Measurements from ENCODE around the gene FADS2. TPM values are rescaled to one million over a fixed set of nuclear protein-coding genes. Genes with fewer than 3 reads are reported as not detected.
A peak's percentile ranks its signal among the peaks of the same experiment; 100 is the strongest.

FADS2 gene
- total and polyA plus RNA-seq, 9 of the 15 experiments (the other 6 are each of a cell fraction or from before 2014, with no cell fraction given) = 2.9 to 42.8 (median 16.2) TPM

- no peak; the same call in 1 of the 2 replicates for TF ChIP-seq SP1 (CRISPR knock-in tag; IDR thresholded peaks at IDR 0.05)
- no peak for TF ChIP-seq KAT8 (IDR thresholded peaks at IDR 0.05; ENCODE audit: low read depth)
- no peak for TF ChIP-seq DPF2 (IDR thresholded peaks at IDR 0.05)
- peak; percentile 94 for TF ChIP-seq LCOR (CRISPR knock-in tag; IDR thresholded peaks at IDR 0.05)
- no peak for TF ChIP-seq ZNF75A (CRISPR knock-in tag; IDR thresholded peaks at IDR 0.05)
- no peak for TF ChIP-seq RFX7 (CRISPR knock-in tag; IDR thresholded peaks at IDR 0.05)
- peak; percentile 93 for TF ChIP-seq MAX (CRISPR knock-in tag; IDR thresholded peaks at IDR 0.05)
- no peak for TF ChIP-seq PTTG1 (tag; IDR thresholded peaks at IDR 0.05; ENCODE audit: low read depth)
- no peak for TF ChIP-seq NFXL1 (CRISPR knock-in tag; IDR thresholded peaks at IDR 0.05)
- peak in 1 of 2 experiments; percentile 73; a peak in 2 of 4 replicates for TF ChIP-seq TBL1XR1 (IDR thresholded peaks at IDR 0.05; ENCODE audit: low read length in 2 of 2)
- no peak for TF ChIP-seq CREBBP (IDR thresholded peaks at IDR 0.05; ENCODE audit: low read depth, low read length)
- TF ChIP-seq NCOA2 (IDR thresholded peaks at IDR 0.05; ENCODE audit: partially characterized antibody in 2 of 2) = no peak
- TF ChIP-seq XRCC3 (IDR thresholded peaks at IDR 0.05) = no peak
- no peak for TF ChIP-seq GTF3C2 (IDR thresholded peaks at IDR 0.05; ENCODE audit: borderline replicate concordance, extremely low read depth, insufficient read length)
- TF ChIP-seq PTRF (tag; IDR thresholded peaks at IDR 0.05) = no peak
- peak; percentile 53; the same call in 1 of the 2 replicates for TF ChIP-seq POLR2AphosphoS5 (IDR thresholded peaks at IDR 0.05; ENCODE audit: control insufficient read depth, insufficient read depth, low read depth, low read length)
- no peak for TF ChIP-seq EWSR1 (IDR thresholded peaks at IDR 0.05; ENCODE audit: borderline replicate concordance, low read depth, partially characterized antibody)
- no peak for TF ChIP-seq ZNF146 (CRISPR knock-in tag; IDR thresholded peaks at IDR 0.05; ENCODE audit: unreplicated experiment)
- no peak for TF ChIP-seq CREB5 (CRISPR knock-in tag; IDR thresholded peaks at IDR 0.05)
- no peak for TF ChIP-seq CC2D1A (IDR thresholded peaks at IDR 0.05)
- TF ChIP-seq HOXB6 (CRISPR knock-in tag; IDR thresholded peaks at IDR 0.05; ENCODE audit: borderline replicate concordance) = no peak
- no peak for TF ChIP-seq ZKSCAN3 (CRISPR knock-in tag; IDR thresholded peaks at IDR 0.05)
- TF ChIP-seq ETV6 (IDR thresholded peaks at IDR 0.05; ENCODE audit: borderline replicate concordance in 1 of 2, low read depth in 2 of 2, low read length in 1 of 2) = 0 out of 4 replicates have a peak, but pooled peaks of 1 of the 2 experiments have one; percentile 48
- no peak for TF ChIP-seq ETV6 (CRISPR knock-in tag; IDR thresholded peaks at IDR 0.05; ENCODE audit: borderline replicate concordance)
These were observed 11.2 kb upstream of the FADS2 start, which contains the start of gene FADS1 (continued) for GRCh38 chr11:61816736-61817455.
